ENCODE results near the gene EWSR1.
A peak's percentile ranks its signal among the peaks of the same experiment; 100 is the strongest.

GRCh38 chr22:29315286-29316140 lies 47.4 kb downstream of the EWSR1 start, which contains the start of gene RASL10A:
- TF ChIP-seq CTCF (IDR thresholded peaks at IDR 0.05; ENCODE audit: insufficient read depth, low read depth, low read length) = no peak
- peak; percentile 52 for TF ChIP-seq EZH2 (IDR thresholded peaks at IDR 0.05; ENCODE audit: insufficient read depth, low read length)

Data from astrocyte (in vitro differentiated cells and primary cell).